IPS-20b (cell line): ENCODE data around the gene ZNF575.
"Not testable (repeated sequence)": the region's sequence is repeated elsewhere in the genome, so short reads cannot be mapped to it uniquely, and the experiment has no call there.

ENCODE experiments used
- H3K27ac ChIP-seq: one replicate; pipeline ENCODE4 v1.5.1; 2013; ENCODE audit warnings: low read length
- H3K27me3 ChIP-seq: 2 replicates; pipeline ENCODE4 v1.6.1; 2013; ENCODE audit warnings: mild to moderate bottlenecking, low read length, inconsistent platforms; ENCODE audit not compliant: insufficient read depth
- H3K36me3 ChIP-seq: 2 replicates; pipeline ENCODE4 v1.6.1; 2013; ENCODE audit warnings: low read depth, mild to moderate bottlenecking, inconsistent platforms, low read length, moderate library complexity; ENCODE audit not compliant: insufficient read depth
- H3K4me1 ChIP-seq: 2 replicates; pipeline ENCODE4 v1.6.1; 2013; ENCODE audit warnings: mild to moderate bottlenecking, control low read depth, inconsistent platforms, low read length, moderate library complexity; ENCODE audit not compliant: insufficient read depth
- H3K4me3 ChIP-seq: 2 replicates; pipeline ENCODE4 v1.5.1; 2013; ENCODE audit warnings: mild to moderate bottlenecking, low read length, inconsistent platforms
- H3K9ac ChIP-seq: 2 replicates; pipeline ENCODE4 v1.6.1; 2013; ENCODE audit warnings: low read depth, mild to moderate bottlenecking, inconsistent platforms, low read length, moderate library complexity
- H3K9me3 ChIP-seq: 2 replicates; pipeline ENCODE4 v1.6.1; 2013; ENCODE audit warnings: mild to moderate bottlenecking, low read depth, low read length, inconsistent platforms; ENCODE audit not compliant: insufficient read depth

ZNF575 gene

DNA sequence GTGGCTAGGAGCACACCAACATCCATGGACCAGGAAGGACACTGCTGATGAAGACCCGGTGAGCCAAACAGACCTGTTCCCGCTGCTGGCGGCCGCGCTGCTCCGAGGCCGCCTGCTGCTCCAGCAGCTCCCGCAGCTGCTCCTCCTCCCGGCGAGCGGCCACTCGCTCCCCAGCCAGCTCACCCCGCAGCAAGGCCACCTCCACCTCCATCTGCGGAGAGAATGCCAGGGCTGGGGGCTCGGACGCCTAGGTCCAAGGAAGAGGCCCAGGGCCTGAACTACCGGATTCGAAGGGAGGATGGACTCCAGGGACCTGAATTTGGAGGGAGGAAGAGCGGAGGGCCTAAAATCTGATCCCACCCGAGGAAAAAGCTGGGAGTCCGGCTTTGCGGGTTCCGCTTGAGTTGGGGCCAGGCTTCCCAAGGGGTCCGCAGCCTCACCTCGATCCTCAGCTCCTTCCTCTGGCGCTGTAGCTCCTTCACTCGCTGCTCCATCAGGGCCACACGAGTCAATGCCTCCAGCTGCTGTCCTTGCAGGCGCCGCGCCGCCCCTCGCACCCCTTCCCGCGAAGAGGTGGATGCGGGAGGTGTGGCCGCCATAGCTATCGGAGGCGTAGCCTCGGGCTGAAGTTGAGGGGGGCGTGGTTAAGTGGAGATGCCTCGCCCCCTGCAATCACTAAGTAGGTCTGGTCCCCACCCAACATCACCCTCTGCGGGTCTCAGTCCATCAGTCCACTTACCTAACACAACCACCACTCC lies 31.1 kb upstream of the ZNF575 start:
- H3K9ac ChIP-seq, result peak overlapping the region; percentile 57; the same call in 1 of the 2 replicates
- H3K27ac ChIP-seq, result no peak overlapping the region
- no peaks in the 10 kb centered on the region; the same call in 1 of the 2 replicates for H3K4me1 ChIP-seq

DNA sequence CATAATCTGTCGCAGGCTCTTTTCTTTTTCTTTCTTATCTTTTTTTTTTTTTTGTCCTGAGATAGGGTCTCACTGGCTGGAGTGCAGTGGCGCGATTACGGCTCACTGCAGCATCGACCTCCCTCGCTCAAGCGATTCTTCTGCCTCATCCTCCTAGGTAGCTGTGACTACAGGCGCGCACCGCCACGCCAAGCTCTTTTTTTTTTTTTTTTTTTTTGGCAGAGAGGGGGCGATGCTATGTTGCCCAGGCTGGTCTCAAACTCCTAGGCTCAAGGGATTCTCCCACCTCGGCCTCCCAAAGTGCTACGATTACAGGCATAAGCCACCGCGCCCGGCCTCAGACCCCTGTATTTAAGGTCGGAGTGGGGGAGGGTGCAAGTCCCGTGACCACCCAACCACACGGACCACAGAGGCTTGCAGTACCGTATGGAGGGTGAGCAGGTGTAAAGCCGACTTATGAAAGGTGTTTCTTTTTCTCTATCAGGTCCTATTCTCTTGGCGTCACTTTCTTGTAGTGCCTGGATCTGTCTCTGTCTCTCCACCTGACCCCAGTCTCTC lies 30.5 kb upstream of the ZNF575 start:
- no peaks in the 10 kb centered on the region; the same call in 1 of the 2 replicates for H3K4me1 ChIP-seq
- no peaks in the 10 kb centered on the region for H3K36me3 ChIP-seq
- H3K27ac ChIP-seq, result no peak overlapping the region
- no peaks in the 10 kb centered on the region for H3K9me3 ChIP-seq
- H3K4me3 ChIP-seq, result peak overlapping the region; percentile 70; the same call in 1 of the 2 replicates
- H3K9ac ChIP-seq, result no peak overlapping the region
- peaks cover 38% of the 10 kb centered on the region for H3K27me3 ChIP-seq

More for the DNA sequence above, 31.1 kb upstream of the ZNF575 start:
- H3K27me3 ChIP-seq, result peaks cover 38% of the 10 kb centered on the region
- no peaks in the 10 kb centered on the region for H3K36me3 ChIP-seq
- H3K4me3 ChIP-seq, result peak overlapping the region; percentile 70
- no peaks in the 10 kb centered on the region for H3K9me3 ChIP-seq

DNA sequence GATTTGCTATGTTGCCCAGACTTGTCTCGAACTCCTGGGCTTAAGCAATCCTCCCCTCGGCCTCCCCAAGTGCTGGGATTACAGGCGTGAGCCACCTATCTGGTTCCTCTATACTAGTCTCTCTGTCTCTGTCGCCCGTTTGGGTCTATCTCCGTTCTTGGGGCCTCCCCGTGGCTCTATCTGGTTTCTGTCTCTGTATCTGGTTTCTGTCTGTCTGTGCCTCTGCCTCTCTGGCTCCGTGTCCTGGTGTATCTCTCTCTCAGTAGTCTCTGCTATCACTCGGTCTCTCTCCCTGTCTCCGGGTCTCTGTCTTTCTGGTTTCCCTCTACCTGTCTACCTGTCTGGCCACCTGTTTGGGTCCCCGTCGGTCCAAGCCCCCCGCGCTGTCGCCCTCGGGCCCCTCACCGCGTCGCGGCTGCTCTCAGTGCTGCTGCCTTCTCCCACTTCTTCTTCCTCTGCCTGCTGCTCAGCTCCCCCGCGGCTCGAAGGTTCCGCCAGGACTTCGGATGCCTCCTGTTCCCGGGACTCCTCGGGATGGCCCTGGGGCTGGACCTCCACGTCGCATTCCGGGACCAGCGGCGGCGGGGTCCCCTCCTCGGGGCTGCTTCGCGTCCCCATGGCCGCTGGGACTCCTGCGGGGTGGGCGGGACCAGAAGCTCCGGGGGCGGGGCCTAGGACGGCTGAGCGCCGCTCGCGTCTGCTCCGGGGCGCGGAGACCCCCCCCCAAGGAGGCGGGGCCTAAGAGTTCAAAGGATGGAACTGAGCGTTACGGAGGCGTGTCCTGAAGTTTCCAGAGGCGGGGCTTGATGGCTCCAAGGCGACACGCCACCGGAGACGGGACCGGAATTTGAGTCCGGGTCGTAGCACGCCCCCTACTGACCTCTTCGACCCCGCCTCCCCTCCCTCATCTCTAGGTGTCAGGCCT lies 29.2 kb upstream of the ZNF575 start:
- no peaks in the 10 kb centered on the region for H3K9me3 ChIP-seq
- H3K4me1 ChIP-seq, result no peaks in the 10 kb centered on the region; the same call in 1 of the 2 replicates
- peak overlapping the region; percentile 71 for H3K9ac ChIP-seq
- peaks cover 38% of the 10 kb centered on the region for H3K27me3 ChIP-seq
- H3K36me3 ChIP-seq, result no peaks in the 10 kb centered on the region
- H3K4me3 ChIP-seq, result peak overlapping the region; percentile 89
- no peak overlapping the region for H3K27ac ChIP-seq

DNA sequence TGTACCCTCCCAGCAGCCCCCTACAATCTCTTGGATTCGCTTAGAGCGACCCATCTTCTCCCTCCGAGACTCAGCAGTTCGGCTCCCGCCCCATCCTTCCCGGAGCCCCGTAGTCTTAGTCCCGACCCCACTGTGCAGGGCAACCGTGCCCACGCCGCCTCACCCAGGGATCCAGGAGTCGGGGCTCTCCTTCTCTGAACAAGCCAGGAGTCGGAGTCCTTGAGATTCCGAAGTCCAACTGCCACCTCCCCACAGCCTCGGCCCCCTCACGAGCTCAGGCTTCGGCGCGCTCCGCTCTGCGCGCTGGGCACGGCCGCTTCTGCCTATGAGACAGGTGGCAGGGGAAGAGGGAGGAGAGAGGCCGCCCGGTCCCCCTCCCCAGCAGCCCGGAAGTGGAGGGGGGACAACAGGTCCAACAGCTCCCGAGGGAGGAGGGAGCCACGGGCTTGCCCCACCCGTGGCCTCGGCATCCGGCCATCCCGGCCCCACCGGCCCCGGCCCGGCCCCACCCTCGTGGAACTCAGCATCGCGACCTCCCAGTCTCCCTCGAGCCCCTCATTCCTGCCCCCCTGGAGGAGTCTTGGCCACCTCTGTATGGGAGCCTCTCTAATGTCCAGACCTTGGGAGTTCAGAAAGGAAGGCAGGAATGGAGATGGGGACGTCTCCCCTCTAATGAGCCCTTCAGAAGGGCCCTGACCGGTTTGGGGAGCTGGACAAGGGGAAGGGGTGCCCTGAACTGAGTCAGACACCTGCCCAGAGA lies 28.4 kb upstream of the ZNF575 start, which contains the start of gene PHLDB3:
Gene PHLDB3 (minus strand): TSS at position 321 of the 760 bp plus-strand sequence. CDS start 628 bp downstream, outside the sequence.
- H3K4me3 ChIP-seq, result peak within 1 kb of the TSS; percentile 89
- H3K9me3 ChIP-seq, result no peaks in the 10 kb centered on the region
- H3K27me3 ChIP-seq, result peaks cover 38% of the 10 kb centered on the region
- peak within 1 kb of the TSS; percentile 71 for H3K9ac ChIP-seq
- H3K36me3 ChIP-seq, result no peaks in the 10 kb centered on the region
- no peaks in the 10 kb centered on the region; the same call in 1 of the 2 replicates for H3K4me1 ChIP-seq
- H3K27ac ChIP-seq, result no peak within 1 kb of the TSS

DNA sequence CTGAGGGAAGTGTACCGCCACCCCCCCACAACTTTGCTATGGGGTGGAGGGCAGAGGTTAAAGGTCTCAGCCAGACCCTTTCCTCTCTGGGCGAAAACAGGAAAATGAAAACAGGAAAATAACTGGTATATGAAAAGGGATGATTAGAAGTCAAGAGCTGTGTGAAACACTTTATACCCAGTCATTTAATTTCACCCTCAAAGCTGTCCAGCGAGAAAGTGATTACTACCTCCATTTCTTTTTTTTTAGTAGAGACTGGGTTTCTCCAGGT lies 27.9 kb upstream of the ZNF575 start:
- Histone ChIP-seq H3K4me1 (no peaks in the 10 kb centered on the region; the same call in 1 of the 2 replicates), H3K27me3 (peaks cover 38% of the 10 kb centered on the region), H3K4me3 (peak overlapping the region; percentile 89; the same call in 1 of the 2 replicates), H3K9me3 (no peaks in the 10 kb centered on the region), H3K36me3 (no peaks in the 10 kb centered on the region), H3K9ac (peak overlapping the region; percentile 71; the same call in 1 of the 2 replicates), H3K27ac (no peak overlapping the region)

DNA sequence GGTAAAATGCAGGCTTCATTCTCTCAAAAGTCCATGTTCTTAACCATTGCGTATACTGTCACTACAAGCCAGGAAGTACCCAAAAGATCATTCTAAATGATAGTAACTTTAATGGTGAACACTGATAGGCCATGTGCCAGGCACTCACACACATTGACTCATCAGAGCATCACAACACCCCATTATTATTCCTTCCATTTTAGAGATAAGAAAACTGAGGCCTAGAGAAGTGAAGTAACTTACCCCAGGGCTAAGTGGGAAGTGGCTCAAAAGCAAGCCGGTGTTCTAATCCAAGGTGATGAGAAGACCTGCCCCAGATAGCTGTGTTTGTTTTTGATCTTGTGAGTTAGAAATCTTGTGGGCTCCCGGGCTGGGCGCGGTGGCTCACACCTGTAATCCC lies 27.0 kb upstream of the ZNF575 start:
- Histone ChIP-seq H3K36me3 (no peaks in the 10 kb centered on the region), H3K4me3 (no peak overlapping the region), H3K27ac (no peak overlapping the region), H3K9me3 (no peaks in the 10 kb centered on the region), H3K9ac (no peak overlapping the region), H3K27me3 (peaks cover 38% of the 10 kb centered on the region), H3K4me1 (no peaks in the 10 kb centered on the region; the same call in 1 of the 2 replicates)

DNA sequence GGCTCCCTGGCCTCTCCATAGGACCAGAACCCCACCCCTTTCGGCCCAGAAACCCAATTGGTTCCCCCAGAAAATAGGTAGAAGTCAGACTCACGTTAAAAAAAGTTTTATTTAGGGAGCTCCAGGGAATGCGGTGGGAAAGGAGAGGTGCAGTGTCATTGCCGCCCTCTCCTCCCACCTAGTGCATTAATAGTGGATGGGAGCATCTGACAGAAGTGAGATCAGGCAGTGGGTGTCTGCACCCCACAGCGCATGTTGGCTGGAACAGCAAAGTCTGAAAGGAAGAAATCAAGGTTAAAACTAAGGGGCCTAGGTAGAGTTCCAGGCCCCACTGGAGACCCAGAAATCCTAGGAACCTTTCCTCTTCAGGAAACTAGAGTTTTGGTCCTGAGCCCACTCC lies 26.4 kb upstream of the ZNF575 start:
- no peaks in the 10 kb centered on the region; the same call in 1 of the 2 replicates for H3K4me1 ChIP-seq
- H3K4me3 ChIP-seq, result no peak overlapping the region
- peaks cover 33% of the 10 kb centered on the region for H3K27me3 ChIP-seq
- H3K9ac ChIP-seq, result no peak overlapping the region
- H3K36me3 ChIP-seq, result no peaks in the 10 kb centered on the region
- no peak overlapping the region for H3K27ac ChIP-seq
- H3K9me3 ChIP-seq, result no peaks in the 10 kb centered on the region

DNA sequence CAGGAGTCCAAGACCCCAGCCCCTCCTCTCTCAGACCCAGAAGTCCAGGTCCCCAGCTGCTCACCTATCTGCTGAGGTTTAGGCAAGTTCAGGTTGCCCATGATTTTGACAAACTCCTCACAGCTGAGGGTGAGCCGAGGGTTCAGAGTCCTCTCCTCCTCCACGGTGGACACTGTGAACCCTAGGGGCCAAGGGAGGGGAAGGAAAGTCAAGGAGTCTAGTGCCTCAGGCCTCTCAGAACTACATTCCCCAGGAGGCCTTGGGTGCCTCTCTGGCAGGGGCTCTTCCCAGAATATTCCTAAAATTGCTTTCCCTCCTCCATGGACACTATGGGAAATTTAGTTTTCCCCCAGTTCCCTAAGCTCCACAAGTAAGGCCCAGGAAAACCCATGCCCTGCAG lies 25.1 kb upstream of the ZNF575 start:
- H3K27me3 ChIP-seq, result peaks cover 21% of the 10 kb centered on the region
- H3K36me3 ChIP-seq, result no peaks in the 10 kb centered on the region
- no peak overlapping the region for H3K9ac ChIP-seq
- H3K9me3 ChIP-seq, result no peaks in the 10 kb centered on the region
- H3K27ac ChIP-seq, result no peak overlapping the region
- no peaks in the 10 kb centered on the region; the same call in 1 of the 2 replicates for H3K4me1 ChIP-seq
- H3K4me3 ChIP-seq, result no peak overlapping the region

DNA sequence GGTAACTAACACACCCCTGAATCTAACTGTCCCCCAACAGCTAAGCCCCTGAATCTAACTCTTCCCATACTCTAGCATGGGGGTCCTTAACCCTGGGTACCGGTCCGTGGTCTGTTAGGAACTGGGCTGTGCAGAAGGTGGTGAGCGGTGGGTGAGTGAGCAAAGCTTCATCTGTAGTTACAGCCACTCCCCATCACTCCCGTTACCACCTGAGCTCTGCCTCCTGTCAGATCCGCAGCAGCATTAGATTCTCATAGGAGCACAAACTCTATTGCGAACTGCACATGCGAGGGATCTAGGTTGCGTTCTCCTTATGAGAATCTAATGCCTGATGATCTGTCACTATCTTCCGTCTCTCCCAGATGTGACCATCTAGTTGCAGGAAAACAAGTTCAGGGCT lies 22.3 kb upstream of the ZNF575 start:
- no peak overlapping the region for H3K9ac ChIP-seq
- H3K36me3 ChIP-seq, result no peaks in the 10 kb centered on the region
- no peaks in the 10 kb centered on the region for H3K9me3 ChIP-seq
- H3K27me3 ChIP-seq, result no peaks in the 10 kb centered on the region
- H3K27ac ChIP-seq, result no peak overlapping the region
- no peaks in the 10 kb centered on the region for H3K4me1 ChIP-seq
- no peak overlapping the region for H3K4me3 ChIP-seq

DNA sequence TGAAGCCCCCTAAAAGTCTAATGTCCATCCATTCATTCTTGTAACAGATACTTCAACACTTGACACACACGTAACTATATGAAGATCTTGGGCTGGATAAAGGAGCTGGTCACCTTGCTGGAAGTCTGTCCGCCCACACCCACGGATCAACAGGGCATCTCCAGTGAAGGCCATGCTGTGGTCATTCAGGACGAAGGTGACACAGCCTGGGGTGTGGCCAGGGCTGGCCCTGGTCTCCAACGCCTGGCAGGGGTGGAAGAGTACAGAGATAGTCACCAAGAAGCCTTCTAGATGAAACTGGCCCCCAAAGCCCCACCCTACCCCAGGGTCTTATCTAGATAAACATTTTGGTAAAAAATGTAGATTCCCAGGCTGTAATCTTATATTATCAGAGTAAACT lies 21.7 kb upstream of the ZNF575 start:
- H3K9me3 ChIP-seq, result no peaks in the 10 kb centered on the region
- no peaks in the 10 kb centered on the region for H3K27me3 ChIP-seq
- H3K9ac ChIP-seq, result no peak overlapping the region
- no peak overlapping the region for H3K27ac ChIP-seq
- no peaks in the 10 kb centered on the region for H3K4me1 ChIP-seq
- no peak overlapping the region for H3K4me3 ChIP-seq
- no peaks in the 10 kb centered on the region for H3K36me3 ChIP-seq

DNA sequence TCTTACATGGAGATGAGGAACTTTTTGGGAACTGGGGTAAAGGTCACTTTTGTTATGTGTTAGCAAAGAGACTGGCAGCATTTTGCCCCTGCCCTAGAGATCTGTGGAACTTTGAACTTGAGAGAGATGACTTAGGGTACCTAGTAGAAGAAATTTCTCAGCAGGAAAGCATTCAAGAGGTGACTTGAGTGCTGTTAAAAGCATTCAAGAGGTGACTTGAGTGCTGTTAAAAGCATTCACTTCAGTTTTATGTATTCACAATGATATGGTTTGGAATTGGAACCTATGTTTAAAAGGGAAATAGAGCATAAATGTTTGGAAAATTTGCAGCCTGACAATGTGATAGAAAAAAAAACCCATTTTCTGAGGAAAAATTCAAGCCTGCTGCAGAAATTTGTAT lies 20.6 kb upstream of the ZNF575 start:
- not testable (repeated sequence) for H3K9me3 ChIP-seq, H3K36me3 ChIP-seq, H3K27ac ChIP-seq

More for the DNA sequence above, 20.6 kb upstream of the ZNF575 start:
- not testable (repeated sequence) for H3K9ac ChIP-seq, H3K4me3 ChIP-seq, H3K4me1 ChIP-seq, H3K27me3 ChIP-seq
